T-cell (primary cell): Measurements from ENCODE around the gene S100A14. TPM values are rescaled to one million over a fixed set of nuclear protein-coding genes. Genes with fewer than 3 reads are reported as not detected.

ENCODE experiments used
- ATAC-seq, 4 experiments: fragments of 200-7000 bp in 3 of 4; fragments of 150-1000 bp in 1 of 4; cut with Tn5 transposase; replicated peaks in 1 of 4; 1 replicate in 3 of 4; 2 replicates in 1 of 4; pipeline ENCODE4 v1.10.0; 2021; ENCODE audit warnings: moderate library complexity in 3 of 4, mild to moderate bottlenecking in 2 of 4, moderate number of reproducible peaks in 1 of 4
- CTCF ChIA-PET, 2 donors: fragments of 300-600 bp; sonication (Branson Sonifier 250); formaldehyde crosslinking; loops; one replicate each; lab custom pipeline; 2022; ENCODE audit warnings: antibody characterized with exemption in 2 of 2; lab: Charles Lee
- POLR2A ChIA-PET, 2 donors: fragments of 300-600 bp; sonication (Branson Sonifier 250); formaldehyde crosslinking; loops; one replicate each; lab custom pipeline; 2022; ENCODE audit warnings: antibody characterized with exemption in 2 of 2; lab: Charles Lee
- DNase-seq, 35 experiments: peaks; one replicate each; pipeline versions ENCODE4 v3.0.0 to v3.0.0-alpha.2; 2013 to 2023
- H3K27ac ChIP-seq: one replicate; pipeline ENCODE4 v1.5.1; 2013; ENCODE audit warnings: low read length
- H3K27me3 ChIP-seq, 2 experiments: replicated peaks in 1 of 2; 1 replicate in 1 of 2; 2 replicates in 1 of 2; pipeline versions ENCODE4 v1.6.1 to v1.7.0; 2013; ENCODE audit warnings: low read length in 1 of 2, mixed read lengths in 1 of 2; ENCODE audit not compliant: control insufficient read depth in 2 of 2, insufficient read depth in 2 of 2; ENCODE audit errors: extremely low read depth in 1 of 2
- H3K36me3 ChIP-seq, 2 donors: 1 replicate in 1 of 2; 2 replicates in 1 of 2; pipeline versions ENCODE4 v1.6.1 to v1.7.0; 2013; ENCODE audit warnings: low read length in 1 of 2; ENCODE audit not compliant: control insufficient read depth in 2 of 2, insufficient read depth in 1 of 2; ENCODE audit errors: extremely low read depth in 1 of 2
- H3K4me1 ChIP-seq, 2 experiments: 1 replicate in 1 of 2; 2 replicates in 1 of 2; pipeline versions ENCODE4 v1.6.1 to v1.7.0; 2013; ENCODE audit warnings: low read length in 2 of 2, mixed read lengths in 1 of 2; ENCODE audit not compliant: insufficient read depth in 2 of 2, control insufficient read depth in 1 of 2; ENCODE audit errors: extremely low read depth in 1 of 2
- H3K4me3 ChIP-seq, 2 donors: 1 replicate in 1 of 2; 2 replicates in 1 of 2; pipeline versions ENCODE4 v1.5.1 to v1.7.0; 2013; ENCODE audit warnings: mild to moderate bottlenecking in 2 of 2, low read length in 1 of 2, moderate library complexity in 1 of 2; ENCODE audit not compliant: control insufficient read depth in 1 of 2; ENCODE audit errors: extremely low read depth in 1 of 2
- H3K9me3 ChIP-seq: 2 replicates; pipeline ENCODE4 v1.7.0; 2013
- H3K27ac Mint-ChIP-seq, 2 donors: one replicate each; pipeline ENCODE4 v1.8.0; 2020 to 2021; ENCODE audit warnings: mild to moderate bottlenecking in 2 of 2, mixed read lengths in 2 of 2
- H3K27me3 Mint-ChIP-seq, 2 donors: one replicate each; pipeline ENCODE4 v1.8.0; 2021 to 2022; ENCODE audit warnings: mixed read lengths in 2 of 2
- H3K36me3 Mint-ChIP-seq: one replicate; pipeline ENCODE4 v1.8.0; 2021; ENCODE audit warnings: mixed read lengths
- H3K4me1 Mint-ChIP-seq, 3 donors: one replicate each; pipeline ENCODE4 v1.8.0; 2020 to 2022; ENCODE audit warnings: mixed read lengths in 3 of 3, mild to moderate bottlenecking in 1 of 3
- H3K4me3 Mint-ChIP-seq, 3 donors: one replicate each; pipeline ENCODE4 v1.8.0; 2020 to 2022; ENCODE audit warnings: mild to moderate bottlenecking in 3 of 3, mixed read lengths in 3 of 3, moderate library complexity in 3 of 3
- H3K9me3 Mint-ChIP-seq, 3 donors: one replicate each; pipeline ENCODE4 v1.8.0; 2020 to 2022; ENCODE audit warnings: mixed read lengths in 3 of 3
- WGBS: methylation state at CpG from one replicate; pipeline ENCODE4 v1.1.5; 2013; ENCODE audit warnings: missing lambda C conversion rate; ENCODE audit not compliant: insufficient coverage; 5-methylcytosine and 5-hydroxymethylcytosine counted together
- total RNA-seq, 35 experiments: library from RNA in 6 of 35; stranded (reverse) in 6 of 35; fragments of 120-200 nt in 1 of 35; gene quantifications; one replicate each; pipeline versions ENCODE4 v1.2.1 to v1.2.4 and lab custom pipeline; 2013 to 2026

S100A14 gene
- total RNA-seq, 5 donors from 2014 or later (not counting 1 experiment from before 2014, with no cell fraction given): 0.35 to 0.70 (median 0.43) TPM; not detected in 2

GRCh38 chr1:153636312-153636711 lies 20.2 kb upstream of the S100A14 start:
- Histone ChIP-seq H3K9me3 (no peaks in the 10 kb centered on the region), H3K4me1 (peaks cover 6 to 33% of the 10 kb centered on the region in 2 experiments), H3K27ac (no peak overlapping the region), H3K4me3 (no peak overlapping the region), H3K36me3 (peaks cover 7 to 52% of the 10 kb centered on the region in 2 donors), H3K27me3 (no peaks in the 10 kb centered on the region)
- WGBS: 96% methylated on average over 5 of the region's 9 CpGs
- CTCF ChIA-PET: no interaction called here
- Mint-ChIP-seq H3K27me3 (no peaks in the 10 kb centered on the region), H3K27ac (peak overlapping the region; percentile 63 to 76), H3K4me3 (peak overlapping the region; percentile 97 to 100 (median 98)), H3K36me3 (peaks cover 20% of the 10 kb centered on the region), H3K9me3 (no peaks in the 10 kb centered on the region), H3K4me1 (peaks cover 42 to 54% (median 54%) of the 10 kb centered on the region in 3 donors)
- POLR2A ChIA-PET: interaction anchor here in 1 of 2 donors (0.8 kb wide), 1 partner anchor 66 kb away, joined by 4 read pairs; no protein-coding TSS in a partner anchor
- ATAC-seq: no peak
- no peak for DNase-seq

- Mint-ChIP-seq H3K4me1 (peaks cover 38 to 50% (median 49%) of the 10 kb centered on the region in 3 donors), H3K27ac (peak overlapping the region; percentile 63 to 76), H3K36me3 (peaks cover 16% of the 10 kb centered on the region), H3K4me3 (peak overlapping the region; percentile 97 to 100 (median 98)), H3K27me3 (no peaks in the 10 kb centered on the region), H3K9me3 (no peaks in the 10 kb centered on the region)
- H3K4me1 ChIP-seq: peaks cover 6 to 33% of the 10 kb centered on the region in 2 experiments
- DNase-seq (no peak), ATAC-seq (no peak)
- WGBS: 92% methylated on average over 5 of the region's 7 CpGs
- no peaks in the 10 kb centered on the region for H3K27me3 ChIP-seq
- peaks cover 7 to 48% of the 10 kb centered on the region in 2 donors for H3K36me3 ChIP-seq
- no peaks in the 10 kb centered on the region for H3K9me3 ChIP-seq
- CTCF ChIA-PET: no interaction called here
- H3K4me3 ChIP-seq: peak overlapping the region in 1 of 2 donors; percentile 96
- peak overlapping the region; percentile 24 for H3K27ac ChIP-seq
- POLR2A ChIA-PET: interaction anchor here in 1 of 2 donors (0.6 to 0.8 kb wide), 4 partner anchors 8 to 1644 kb away, joined by 3 to 5 read pairs (median 4); a partner anchor contains a TSS
Observed at GRCh38 chr1:153635872-153636271, 19.7 kb upstream of the S100A14 start.

GRCh38 chr1:153633754-153634665 lies 17.9 kb upstream of the S100A14 start, which contains the start of gene CHTOP:
CHTOP (plus strand) TSS chr1:153634066; CDS start chr1:153636589, 2,523 bp downstream.
- Histone ChIP-seq H3K36me3 (peaks cover 7 to 29% of the 10 kb centered on the region in 2 donors), H3K9me3 (no peaks in the 10 kb centered on the region), H3K4me1 (peaks cover 6 to 30% of the 10 kb centered on the region in 2 experiments), H3K27ac (peak within 1 kb of the TSS; percentile 99), H3K4me3 (peak within 1 kb of the TSS; percentile 96 to 98), H3K27me3 (no peaks in the 10 kb centered on the region)
- ChIA-PET POLR2A (interaction anchor here (0.6 to 1.9 kb wide), 16 partner anchors 9 to 589 kb away, joined by 3 to 9 read pairs (median 3); partner anchors contain the start of genes ILF2 (in 1 of the 2), INTS3 (in 1 of the 2), JTB (in 1 of the 2) and S100A4 (in 1 of the 2)), CTCF (interaction anchor here in 1 of 2 donors (0.6 to 1.5 kb wide), 9 partner anchors 13 to 353 kb away, joined by 3 to 10 read pairs (median 4); partner anchors contain the start of genes INTS3, RAB13 and SNAPIN)
- ATAC-seq (peak; percentile 89 to 96 (median 90)), DNase-seq (peak; percentile 88 to 99 (median 94))
- WGBS: 4% methylated on average over 57 of the region's 65 CpGs
- peak within 1 kb of the TSS; percentile 97 to 100 (median 98) for H3K4me3 Mint-ChIP-seq
- H3K27me3 Mint-ChIP-seq: no peaks in the 10 kb centered on the region
- peaks cover 16% of the 10 kb centered on the region for H3K36me3 Mint-ChIP-seq
- H3K4me1 Mint-ChIP-seq: peaks cover 38 to 46% (median 41%) of the 10 kb centered on the region in 3 donors
- no peaks in the 10 kb centered on the region for H3K9me3 Mint-ChIP-seq
- H3K27ac Mint-ChIP-seq: peak within 1 kb of the TSS; percentile 99 to 100

GRCh38 chr1:153633161-153633753 lies 17.1 kb upstream of the S100A14 start:
- peaks cover 4 to 23% of the 10 kb centered on the region in 2 donors for H3K36me3 ChIP-seq
- peak overlapping the region; percentile 97 to 100 (median 98) for H3K4me3 Mint-ChIP-seq
- peak overlapping the region; percentile 99 for H3K27ac ChIP-seq
- no peaks in the 10 kb centered on the region for H3K9me3 ChIP-seq
- no peak for ATAC-seq
- H3K4me1 ChIP-seq: peaks cover 6 to 30% of the 10 kb centered on the region in 2 experiments
- peak overlapping the region; percentile 99 to 100 for H3K27ac Mint-ChIP-seq
- CTCF ChIA-PET: interaction anchor here in 1 of 2 donors (0.6 to 1.5 kb wide), 7 partner anchors 26 to 354 kb away, joined by 3 to 10 read pairs (median 6); partner anchors contain the start of genes INTS3, RAB13 and SNAPIN
- peaks cover 38 to 42% (median 38%) of the 10 kb centered on the region in 3 donors for H3K4me1 Mint-ChIP-seq
- H3K4me3 ChIP-seq: peak overlapping the region in 1 of 2 donors; percentile 96
- 98% methylated on average over 7 of the region's 18 CpGs for WGBS
- DNase-seq: peak in 1 of 35 experiments; percentile 19
- no peaks in the 10 kb centered on the region for H3K27me3 Mint-ChIP-seq
- H3K36me3 Mint-ChIP-seq: peaks cover 16% of the 10 kb centered on the region
- POLR2A ChIA-PET: interaction anchor here in 1 of 2 donors (0.6 to 1.9 kb wide), 11 partner anchors 10 to 590 kb away, joined by 3 to 9 read pairs (median 4); partner anchors contain the start of genes INTS3, JTB, S100A4 and SNAPIN
- no peaks in the 10 kb centered on the region for H3K27me3 ChIP-seq
- H3K9me3 Mint-ChIP-seq: no peaks in the 10 kb centered on the region

GRCh38 chr1:153631047-153632022 lies 15.2 kb upstream of the S100A14 start:
- POLR2A ChIA-PET: interaction anchor here (0.6 to 0.7 kb wide), 2 partner anchors 63 to 119 kb away, joined by 4 to 6 read pairs; no protein-coding TSS in a partner anchor
- CTCF ChIA-PET: no interaction called here
- Mint-ChIP-seq H3K27ac (no peak overlapping the region), H3K27me3 (peaks cover 5 to 10% of the 10 kb centered on the region in 2 donors), H3K36me3 (peaks cover 5% of the 10 kb centered on the region), H3K4me1 (peaks cover 23 to 29% (median 28%) of the 10 kb centered on the region in 3 donors), H3K9me3 (no peaks in the 10 kb centered on the region), H3K4me3 (no peak overlapping the region)
- peaks cover 0 to 17% of the 10 kb centered on the region in 2 experiments for H3K27me3 ChIP-seq
- DNase-seq: no peak
- H3K4me3 ChIP-seq: no peak overlapping the region
- H3K27ac ChIP-seq: no peak overlapping the region
- H3K36me3 ChIP-seq: peaks cover 0 to 3% of the 10 kb centered on the region in 2 donors
- 57% methylated on average over 1 of the region's 10 CpGs for WGBS
- H3K4me1 ChIP-seq: peaks cover 6 to 30% of the 10 kb centered on the region in 2 experiments
- H3K9me3 ChIP-seq: no peaks in the 10 kb centered on the region
- ATAC-seq: no peak
